ENCODE data around the gene NUMA1.

NUMA1 gene

GRCh38 chr11:72084076-72084475, 3.7 kb upstream of the NUMA1 start:
- no peak for DNase-seq (ENCODE audit: extremely low spot score)
- POLR2A ChIA-PET: no interaction called here
- CTCF ChIA-PET: interaction anchor here (5.7 kb wide), 1 partner anchor 59 kb away, joined by 31 read pairs; no protein-coding TSS in a partner anchor
- TF ChIP-seq ELF4 (IDR thresholded peaks at IDR 0.05) (no peak), LEF1 (IDR thresholded peaks at IDR 0.05; ENCODE audit: borderline replicate concordance) (no peak), SUZ12 (IDR thresholded peaks at IDR 0.05) (no peak), NFRKB (IDR thresholded peaks at IDR 0.05) (no peak), BHLHE40 (IDR thresholded peaks at IDR 0.05; ENCODE audit: borderline replicate concordance) (no peak), HDGF (IDR thresholded peaks at IDR 0.05; ENCODE audit: borderline replicate concordance) (no peak), L3MBTL2 (conservative IDR thresholded peaks at IDR 0.05) (no peak), FOXA1 (IDR thresholded peaks at IDR 0.05) (no peak)

- ChIA-PET CTCF (interaction anchor here (5.7 kb wide), 1 partner anchor 58 kb away, joined by 31 read pairs; no protein-coding TSS in a partner anchor), POLR2A (no interaction called here)
- no peak for TF ChIP-seq CTBP1 (IDR thresholded peaks at IDR 0.05; ENCODE audit: borderline replicate concordance)
- no peak for TF ChIP-seq FOXK2 (IDR thresholded peaks at IDR 0.05)
- no peak for DNase-seq (ENCODE audit: extremely low spot score)
Observed at GRCh38 chr11:72083414-72083813, 3.1 kb upstream of the NUMA1 start.

GRCh38 chr11:72081821-72082453, 1.6 kb upstream of the NUMA1 start:
- no peak for DNase-seq (ENCODE audit: extremely low spot score)
- no peak for TF ChIP-seq BHLHE40 (IDR thresholded peaks at IDR 0.05; ENCODE audit: borderline replicate concordance)
- no peak for TF ChIP-seq TARDBP (IDR thresholded peaks at IDR 0.05)
- TF ChIP-seq NFRKB (IDR thresholded peaks at IDR 0.05): no peak
- no peak for TF ChIP-seq SUZ12 (IDR thresholded peaks at IDR 0.05)
- TF ChIP-seq PKNOX1 (IDR thresholded peaks at IDR 0.05): no peak
- no peak for TF ChIP-seq L3MBTL2 (conservative IDR thresholded peaks at IDR 0.05)
- no peak for TF ChIP-seq SP1 (IDR thresholded peaks at IDR 0.05)
- TF ChIP-seq ARNT (IDR thresholded peaks at IDR 0.05): no peak
- TF ChIP-seq ELF4 (IDR thresholded peaks at IDR 0.05): no peak
- no peak for TF ChIP-seq ZNF384 (IDR thresholded peaks at IDR 0.05)
- TF ChIP-seq CTBP1 (IDR thresholded peaks at IDR 0.05; ENCODE audit: borderline replicate concordance): no peak
- no peak for TF ChIP-seq FOXM1 (IDR thresholded peaks at IDR 0.05; ENCODE audit: borderline replicate concordance)
- TF ChIP-seq HDGF (IDR thresholded peaks at IDR 0.05; ENCODE audit: borderline replicate concordance): no peak
- TF ChIP-seq FOXK2 (IDR thresholded peaks at IDR 0.05): no peak
- TF ChIP-seq LEF1 (IDR thresholded peaks at IDR 0.05; ENCODE audit: borderline replicate concordance): no peak
- TF ChIP-seq FOXA1 (IDR thresholded peaks at IDR 0.05): no peak
- POLR2A ChIA-PET: interaction anchor here (1.0 kb wide), 1 partner anchor 31 kb away, joined by 4 read pairs; the partner anchor contains the start of gene ANAPC15
- CTCF ChIA-PET: interaction anchor here (0.9 to 1.4 kb wide), 2 partner anchors 9 to 57 kb away, joined by 3 to 14 read pairs; no protein-coding TSS in a partner anchor

- DNase-seq (ENCODE audit: extremely low spot score): no peak
- ChIA-PET POLR2A (no interaction called here), CTCF (interaction anchor here (0.9 to 1.4 kb wide), 2 partner anchors 10 to 56 kb away, joined by 3 to 14 read pairs; no protein-coding TSS in a partner anchor)
- TF ChIP-seq CTBP1 (IDR thresholded peaks at IDR 0.05; ENCODE audit: borderline replicate concordance) (no peak), SP1 (IDR thresholded peaks at IDR 0.05) (no peak), ZNF384 (IDR thresholded peaks at IDR 0.05) (no peak), NFRKB (IDR thresholded peaks at IDR 0.05) (no peak), HDGF (IDR thresholded peaks at IDR 0.05; ENCODE audit: borderline replicate concordance) (no peak), ELF4 (IDR thresholded peaks at IDR 0.05) (no peak), SUZ12 (IDR thresholded peaks at IDR 0.05) (no peak), PKNOX1 (IDR thresholded peaks at IDR 0.05) (no peak), FOXA1 (IDR thresholded peaks at IDR 0.05) (no peak), LEF1 (IDR thresholded peaks at IDR 0.05; ENCODE audit: borderline replicate concordance) (no peak), TARDBP (IDR thresholded peaks at IDR 0.05) (no peak), FOXK2 (IDR thresholded peaks at IDR 0.05) (no peak), BHLHE40 (IDR thresholded peaks at IDR 0.05; ENCODE audit: borderline replicate concordance) (no peak), ARNT (IDR thresholded peaks at IDR 0.05) (no peak), FOXM1 (IDR thresholded peaks at IDR 0.05; ENCODE audit: borderline replicate concordance) (no peak), L3MBTL2 (conservative IDR thresholded peaks at IDR 0.05) (no peak; the same call in 1 of the 2 replicates)
Observed at GRCh38 chr11:72081184-72081644, 872 bp upstream of the NUMA1 start.

GRCh38 chr11:72079819-72080325, 470 bp downstream of the NUMA1 start:
- no peak for DNase-seq (ENCODE audit: extremely low spot score)
- ChIA-PET CTCF (no interaction called here), POLR2A (interaction anchor here (0.7 kb wide), 1 partner anchor 40 kb away, joined by 3 read pairs; no protein-coding TSS in a partner anchor)
- TF ChIP-seq L3MBTL2 (conservative IDR thresholded peaks at IDR 0.05): no peak
- no peak for TF ChIP-seq ARNT (IDR thresholded peaks at IDR 0.05)
- no peak for TF ChIP-seq FOXM1 (IDR thresholded peaks at IDR 0.05; ENCODE audit: borderline replicate concordance)
- TF ChIP-seq LEF1 (IDR thresholded peaks at IDR 0.05; ENCODE audit: borderline replicate concordance): no peak
- TF ChIP-seq NFRKB (IDR thresholded peaks at IDR 0.05): no peak
- no peak for TF ChIP-seq ZNF384 (IDR thresholded peaks at IDR 0.05)
- no peak for TF ChIP-seq ELF4 (IDR thresholded peaks at IDR 0.05)
- TF ChIP-seq SP1 (IDR thresholded peaks at IDR 0.05): no peak
- no peak for TF ChIP-seq PKNOX1 (IDR thresholded peaks at IDR 0.05)
- no peak for TF ChIP-seq FOXA1 (IDR thresholded peaks at IDR 0.05)
- no peak for TF ChIP-seq HDGF (IDR thresholded peaks at IDR 0.05; ENCODE audit: borderline replicate concordance)
- no peak for TF ChIP-seq SUZ12 (IDR thresholded peaks at IDR 0.05)
- TF ChIP-seq TARDBP (IDR thresholded peaks at IDR 0.05): no peak
- TF ChIP-seq FOXK2 (IDR thresholded peaks at IDR 0.05): no peak
- no peak for TF ChIP-seq BHLHE40 (IDR thresholded peaks at IDR 0.05; ENCODE audit: borderline replicate concordance)

Measured in HEK293T (cell line).